CD1c-positive myeloid dendritic cell (primary cell): ENCODE data around the gene PTPN23.
A peak's percentile ranks its signal among the peaks of the same experiment; 100 is the strongest.

Experiments
- DNase-seq: peaks from one replicate; pipeline ENCODE4 v3.0.0-alpha.2; 2016; ENCODE audit errors: extremely low spot score

PTPN23 gene

GRCh38 chr3:47420511-47421484 lies 40.0 kb downstream of the PTPN23 start:
- DNase-seq = peak; percentile 94

- peak; percentile 16 for DNase-seq
These were observed 41.2 kb downstream of the PTPN23 start for GRCh38 chr3:47421741-47422649.

- no peak for DNase-seq
These were observed 41.9 kb downstream of the PTPN23 start for GRCh38 chr3:47422743-47423142.

- DNase-seq = no peak
These were observed 42.8 kb downstream of the PTPN23 start for GRCh38 chr3:47423548-47424145.

- no peak for DNase-seq
These were observed 43.9 kb downstream of the PTPN23 start for GRCh38 chr3:47424434-47425382.

- DNase-seq = no peak
These were observed 44.6 kb downstream of the PTPN23 start for GRCh38 chr3:47425383-47425778.

GRCh38 chr3:47425959-47426358 lies 45.1 kb downstream of the PTPN23 start:
- DNase-seq = no peak

GRCh38 chr3:47427866-47428265 lies 47.0 kb downstream of the PTPN23 start:
- no peak for DNase-seq

GRCh38 chr3:47428662-47429061 lies 47.8 kb downstream of the PTPN23 start:
- no peak for DNase-seq

- no peak for DNase-seq
These were observed 48.9 kb downstream of the PTPN23 start for GRCh38 chr3:47429476-47430270.

- DNase-seq = no peak
These were observed 49.8 kb downstream of the PTPN23 start for GRCh38 chr3:47430606-47431005.

GRCh38 chr3:47431225-47431624 lies 50.4 kb downstream of the PTPN23 start:
- DNase-seq = no peak

GRCh38 chr3:47432673-47433072 lies 51.9 kb downstream of the PTPN23 start:
- DNase-seq = no peak

- DNase-seq = no peak
These were observed 53.0 kb downstream of the PTPN23 start for GRCh38 chr3:47433796-47434195.

- no peak for DNase-seq
These were observed 54.0 kb downstream of the PTPN23 start for GRCh38 chr3:47434849-47435248.

GRCh38 chr3:47436180-47436579 lies 55.4 kb downstream of the PTPN23 start:
- DNase-seq = no peak

- DNase-seq = no peak
These were observed 59.3 kb downstream of the PTPN23 start for GRCh38 chr3:47440131-47440530.

GRCh38 chr3:47441796-47442551 lies 61.2 kb downstream of the PTPN23 start:
- no peak for DNase-seq

- DNase-seq = no peak
These were observed 62.8 kb downstream of the PTPN23 start for GRCh38 chr3:47443611-47443995.
